NCI-H1417 (cell line): ENCODE data around the gene ZNF76.
A peak's percentile ranks its signal among the peaks of the same experiment; 100 is the strongest.

Source experiments
- DNase-seq, 3 experiments: peaks; one replicate each; lab custom pipeline; 2025; lab: John Stamatoyannopoulos, UW

ZNF76 gene

GRCh38 chr6:35236223-35236622 is 23.3 kb upstream of the ZNF76 start:
- no peak for DNase-seq

- no peak for DNase-seq
These were observed 22.1 kb upstream of the ZNF76 start for GRCh38 chr6:35237476-35237875.

- peak in 2 of 3 experiments; percentile 53 to 85 for DNase-seq
These were observed 20.7 kb upstream of the ZNF76 start for GRCh38 chr6:35238843-35239289.

GRCh38 chr6:35239581-35239980 is 20.0 kb upstream of the ZNF76 start:
- no peak for DNase-seq

DNA sequence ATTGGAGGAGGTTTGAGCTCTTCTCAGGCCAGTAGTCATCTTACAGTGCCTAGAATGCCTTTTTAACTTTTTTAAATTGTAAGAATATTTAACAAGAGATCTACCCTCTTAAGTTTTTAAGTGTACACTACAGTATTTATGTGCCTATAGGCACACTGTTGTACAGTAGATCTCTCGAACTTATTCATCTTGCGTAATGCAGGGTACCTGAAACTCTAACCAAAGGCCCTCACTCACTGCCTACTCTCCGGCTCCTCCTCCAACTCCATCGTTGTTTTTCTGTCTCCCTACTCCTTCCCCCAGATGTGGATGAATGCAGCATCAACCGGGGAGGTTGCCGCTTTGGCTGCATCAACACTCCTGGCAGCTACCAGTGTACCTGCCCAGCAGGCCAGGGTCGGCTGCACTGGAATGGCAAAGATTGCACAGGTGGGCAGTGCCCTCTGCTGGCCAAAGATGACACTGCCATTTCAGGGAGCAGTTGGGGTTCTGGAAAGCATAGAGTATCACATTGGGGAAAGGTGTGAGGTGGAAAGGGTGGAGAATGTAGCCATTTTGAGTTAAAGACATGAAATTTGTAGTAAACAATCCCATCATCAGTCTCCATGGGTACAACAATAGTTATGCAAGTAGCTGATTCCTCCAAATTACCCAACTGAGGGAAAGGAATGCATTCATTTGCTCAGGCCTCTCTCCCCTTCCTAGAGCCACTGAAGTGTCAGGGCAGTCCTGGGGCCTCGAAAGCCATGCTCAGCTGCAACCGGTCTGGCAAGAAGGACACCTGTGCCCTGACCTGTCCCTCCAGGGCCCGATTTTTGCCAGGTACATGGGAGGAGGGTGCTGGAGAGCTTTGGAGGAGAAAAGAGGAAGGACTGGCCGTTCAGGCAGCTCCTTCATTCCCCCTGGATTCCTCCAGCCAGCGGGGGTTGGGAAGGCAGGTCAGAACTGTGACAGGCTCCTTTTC is 18.4 kb upstream of the ZNF76 start:
- DNase-seq = peak; percentile 63 to 85 (median 64)

GRCh38 chr6:35242486-35242885 is 17.0 kb upstream of the ZNF76 start:
- no peak for DNase-seq

GRCh38 chr6:35242906-35243305 is 16.6 kb upstream of the ZNF76 start:
- no peak for DNase-seq

DNA sequence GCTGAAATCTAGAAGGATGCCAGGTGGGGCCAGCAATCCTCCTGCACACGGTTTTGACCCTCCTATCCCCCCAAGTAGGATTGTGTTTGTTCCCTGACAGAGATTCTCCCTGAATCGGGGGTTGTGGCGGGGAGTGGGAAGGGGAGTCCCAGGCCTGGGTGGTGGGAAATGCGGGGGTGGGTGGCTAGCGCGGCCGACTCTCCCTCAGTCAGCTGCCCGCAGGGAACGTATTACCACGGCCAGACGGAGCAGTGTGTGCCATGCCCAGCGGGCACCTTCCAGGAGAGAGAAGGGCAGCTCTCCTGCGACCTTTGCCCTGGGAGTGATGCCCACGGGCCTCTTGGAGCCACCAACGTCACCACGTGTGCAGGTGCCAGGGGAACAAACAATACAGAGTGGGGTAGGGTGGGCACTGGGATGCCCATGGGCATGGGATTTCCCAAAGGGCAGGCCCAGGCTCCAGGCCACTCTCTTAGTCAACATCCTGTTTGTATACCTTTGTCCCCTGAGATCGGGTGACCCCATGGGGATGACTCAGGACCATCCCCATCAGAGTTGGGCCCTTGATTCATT is 16.1 kb upstream of the ZNF76 start:
- DNase-seq = no peak

DNA sequence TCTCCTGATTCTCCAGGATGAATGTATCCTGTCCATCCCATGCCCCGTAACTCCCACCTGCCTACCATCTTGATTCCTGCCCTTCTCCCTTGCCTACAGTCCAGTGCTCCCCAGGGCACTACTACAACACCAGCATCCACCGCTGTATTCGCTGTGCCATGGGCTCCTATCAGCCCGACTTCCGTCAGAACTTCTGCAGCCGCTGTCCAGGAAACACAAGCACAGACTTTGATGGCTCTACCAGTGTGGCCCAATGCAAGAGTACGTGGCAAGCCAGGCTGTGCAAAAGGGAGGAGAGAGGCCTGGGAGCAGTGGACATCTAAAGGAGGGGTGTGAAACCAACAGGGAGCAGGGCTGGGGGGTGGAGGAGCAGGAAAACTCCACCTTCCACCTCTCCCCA is 15.0 kb upstream of the ZNF76 start:
- no peak for DNase-seq

DNA sequence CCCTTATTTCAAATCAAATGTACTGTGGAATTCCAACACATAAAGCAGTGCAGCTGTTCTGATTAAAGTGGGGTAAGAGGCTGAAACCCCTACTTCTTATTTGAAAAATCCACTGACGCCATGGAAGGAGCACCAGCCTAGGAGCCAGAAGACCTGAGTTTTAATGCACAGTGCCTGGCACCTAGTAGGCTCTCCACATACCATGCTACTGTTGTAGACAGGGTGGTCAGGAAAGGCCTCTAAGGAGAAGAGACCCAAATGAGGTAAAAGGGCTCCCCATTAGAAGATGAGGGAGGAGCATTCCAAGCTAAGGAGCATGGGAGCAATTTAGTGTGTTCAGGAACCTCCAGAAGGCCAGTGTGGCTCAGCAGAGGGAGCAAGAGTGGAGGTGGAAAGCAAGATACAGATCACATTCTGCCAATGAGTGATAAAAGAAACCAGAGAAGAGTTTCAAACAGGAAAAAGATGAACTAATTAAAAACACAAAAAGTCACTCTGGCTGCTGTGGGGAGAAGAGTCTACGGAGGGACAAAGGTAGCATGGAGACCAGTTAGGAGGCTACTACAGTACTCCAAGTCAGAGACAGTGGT is 11.8 kb upstream of the ZNF76 start:
- DNase-seq = no peak

GRCh38 chr6:35248300-35248699 is 11.2 kb upstream of the ZNF76 start:
- no peak for DNase-seq

- DNase-seq = no peak
These were observed 10.6 kb upstream of the ZNF76 start for GRCh38 chr6:35248965-35249364.

- DNase-seq = no peak
These were observed 7.6 kb upstream of the ZNF76 start for GRCh38 chr6:35251949-35252348.

DNA sequence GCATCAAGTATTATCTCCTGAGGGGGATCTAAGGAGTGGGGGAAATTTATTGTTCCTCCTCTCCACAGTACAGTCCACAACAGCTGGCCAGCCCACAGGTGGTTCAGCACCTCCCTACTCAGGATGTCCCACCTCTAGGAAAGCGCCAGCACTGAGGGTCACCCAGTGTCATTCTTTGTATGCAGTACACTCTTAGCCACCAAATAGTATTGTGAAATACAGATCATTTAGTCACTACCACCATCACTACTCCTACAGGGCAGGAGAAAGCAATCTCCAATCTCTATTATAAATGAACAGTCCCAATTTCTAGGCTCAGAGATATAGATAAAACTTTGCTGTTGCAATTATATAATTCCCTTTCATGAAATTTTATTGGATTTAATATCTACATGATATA is 6.3 kb upstream of the ZNF76 start:
- no peak for DNase-seq

DNA sequence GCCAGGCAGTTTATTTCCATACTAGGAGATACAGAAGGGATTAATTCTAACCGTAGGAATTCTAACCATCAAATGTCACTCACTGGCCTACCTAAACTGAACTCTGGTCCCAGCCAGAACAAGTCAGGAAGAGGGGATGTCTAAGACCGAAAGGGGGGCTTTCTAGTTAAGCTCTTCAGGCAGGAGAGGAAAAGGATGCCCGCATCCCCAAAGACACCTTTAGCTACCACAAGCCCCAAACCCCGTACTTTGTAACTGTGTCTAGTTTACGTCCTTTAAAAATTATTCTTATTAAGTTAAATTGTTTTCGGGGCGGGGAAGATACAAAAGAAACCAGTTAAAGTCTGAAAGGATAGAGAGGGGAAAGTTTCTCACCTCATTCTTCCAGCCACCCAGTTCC is 1.2 kb upstream of the ZNF76 start:
- peak in 1 of 3 experiments; percentile 37 for DNase-seq

DNA sequence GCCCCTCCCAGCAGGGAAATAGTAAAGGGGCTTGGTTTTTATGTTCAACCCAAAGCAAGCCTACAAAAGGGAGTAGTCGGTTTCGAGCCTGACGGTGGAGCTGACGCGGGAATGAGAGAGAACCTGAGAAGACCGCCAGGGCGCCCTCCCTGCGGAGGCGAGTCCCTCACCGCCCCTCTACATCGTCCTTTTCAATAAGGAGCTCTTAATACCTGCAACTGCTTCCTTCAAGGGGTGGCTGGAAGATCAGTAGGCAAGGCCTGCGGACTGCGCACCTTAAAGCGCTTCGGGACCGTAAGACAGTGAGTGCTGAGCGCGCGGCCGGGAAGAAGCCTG is 709 bp upstream of the ZNF76 start:
- peak in 2 of 3 experiments; percentile 80 to 87 for DNase-seq

DNA sequence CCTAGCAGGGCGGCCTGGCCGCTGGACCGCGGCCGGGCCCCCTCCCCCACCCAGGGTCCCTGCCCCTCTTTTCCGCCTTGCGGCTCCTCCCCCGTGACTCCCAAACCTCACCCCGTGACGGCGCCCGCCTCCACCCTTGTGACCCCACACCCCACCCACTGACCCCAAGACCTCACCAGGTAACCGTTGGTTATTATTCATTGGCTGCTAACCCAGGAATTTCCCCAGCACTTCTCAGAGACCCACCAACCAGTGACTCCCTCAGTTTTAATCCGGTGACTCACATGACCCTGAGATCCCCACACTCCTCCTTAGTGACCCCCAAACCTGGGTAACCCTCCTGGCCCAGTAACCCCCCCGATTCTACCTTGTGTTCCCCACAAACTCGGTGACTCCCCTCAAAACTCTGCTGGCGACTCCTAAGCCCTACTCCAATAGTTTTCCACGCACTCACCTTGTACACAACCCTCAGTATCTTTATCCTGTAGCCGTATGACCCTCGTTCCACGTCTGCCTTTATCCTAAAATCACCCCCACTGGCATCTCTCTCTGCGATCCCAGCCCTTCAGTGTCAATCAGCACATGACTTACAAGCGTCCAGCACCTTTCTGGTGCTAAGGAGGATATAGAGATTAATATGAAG is 534 bp downstream of the ZNF76 start:
- peak in 2 of 3 experiments; percentile 75 to 78 for DNase-seq

- no peak for DNase-seq
These were observed 1.3 kb downstream of the ZNF76 start for GRCh38 chr6:35260591-35261570.

GRCh38 chr6:35262596-35262995 is 3.1 kb downstream of the ZNF76 start:
- DNase-seq = no peak

DNA sequence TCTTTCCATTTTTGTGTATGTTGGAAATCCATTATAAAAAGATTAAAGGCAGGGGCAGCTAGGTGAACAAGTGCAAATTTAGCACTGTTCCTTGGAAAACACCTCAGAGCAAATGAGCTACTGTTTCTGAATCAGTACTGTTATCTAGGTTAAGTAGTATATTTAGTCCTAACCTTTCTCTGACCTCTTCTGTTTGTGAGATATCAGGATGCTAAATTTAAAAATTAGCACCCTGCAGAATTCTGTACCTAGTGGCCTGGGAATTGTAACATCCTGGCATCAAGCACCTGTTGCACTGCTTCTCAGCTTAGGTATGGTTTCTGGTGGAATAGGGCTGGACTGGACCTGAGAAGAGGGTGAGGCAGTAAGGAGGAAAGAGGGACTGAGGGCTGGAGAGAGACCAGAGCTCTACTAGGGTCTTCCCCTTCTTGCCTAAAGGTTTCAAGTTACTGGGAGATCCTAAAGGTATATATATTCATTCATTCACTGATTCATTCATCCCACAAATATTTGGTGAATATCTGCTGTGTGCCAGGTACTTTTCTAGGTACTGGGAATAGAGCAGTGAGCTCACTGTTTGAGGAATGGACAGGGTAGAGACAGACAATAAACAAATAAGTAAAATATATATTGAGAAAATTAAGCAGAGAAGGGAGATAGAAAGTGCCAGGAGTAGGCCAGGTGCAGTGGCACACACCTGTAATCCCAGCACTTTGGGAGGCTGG is 5.2 kb downstream of the ZNF76 start:
- DNase-seq = no peak

DNA sequence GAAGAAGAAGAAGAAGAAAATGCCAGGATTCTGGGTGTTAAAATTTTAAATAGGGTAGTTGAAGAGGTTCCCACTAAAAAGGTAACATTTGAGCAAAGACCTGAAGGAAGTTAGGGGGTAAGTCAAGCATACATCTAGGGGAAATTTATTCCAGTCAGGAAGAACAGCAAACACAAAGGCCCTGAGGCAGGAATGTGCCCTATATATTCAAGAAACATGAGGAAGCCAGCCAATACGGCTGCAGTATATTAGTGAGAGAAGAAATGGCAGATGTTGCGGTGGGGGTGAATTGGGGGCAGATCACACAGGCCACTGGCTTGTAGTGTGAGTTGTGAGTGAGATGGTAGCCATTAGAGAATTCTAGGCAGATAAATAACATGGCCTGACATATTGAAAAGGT is 6.0 kb downstream of the ZNF76 start:
- DNase-seq = no peak
